ENCODE data around the gene ZNF584. TPM values are rescaled to one million over a fixed set of nuclear protein-coding genes. Genes with fewer than 3 reads are reported as not detected.
"Not testable (repeated sequence)": the region's sequence is repeated elsewhere in the genome, so short reads cannot be mapped to it uniquely, and the experiment has no call there.

Gene ZNF584
- 17.4 and 17.7 TPM in 2 replicates for total RNA-seq

DNA sequence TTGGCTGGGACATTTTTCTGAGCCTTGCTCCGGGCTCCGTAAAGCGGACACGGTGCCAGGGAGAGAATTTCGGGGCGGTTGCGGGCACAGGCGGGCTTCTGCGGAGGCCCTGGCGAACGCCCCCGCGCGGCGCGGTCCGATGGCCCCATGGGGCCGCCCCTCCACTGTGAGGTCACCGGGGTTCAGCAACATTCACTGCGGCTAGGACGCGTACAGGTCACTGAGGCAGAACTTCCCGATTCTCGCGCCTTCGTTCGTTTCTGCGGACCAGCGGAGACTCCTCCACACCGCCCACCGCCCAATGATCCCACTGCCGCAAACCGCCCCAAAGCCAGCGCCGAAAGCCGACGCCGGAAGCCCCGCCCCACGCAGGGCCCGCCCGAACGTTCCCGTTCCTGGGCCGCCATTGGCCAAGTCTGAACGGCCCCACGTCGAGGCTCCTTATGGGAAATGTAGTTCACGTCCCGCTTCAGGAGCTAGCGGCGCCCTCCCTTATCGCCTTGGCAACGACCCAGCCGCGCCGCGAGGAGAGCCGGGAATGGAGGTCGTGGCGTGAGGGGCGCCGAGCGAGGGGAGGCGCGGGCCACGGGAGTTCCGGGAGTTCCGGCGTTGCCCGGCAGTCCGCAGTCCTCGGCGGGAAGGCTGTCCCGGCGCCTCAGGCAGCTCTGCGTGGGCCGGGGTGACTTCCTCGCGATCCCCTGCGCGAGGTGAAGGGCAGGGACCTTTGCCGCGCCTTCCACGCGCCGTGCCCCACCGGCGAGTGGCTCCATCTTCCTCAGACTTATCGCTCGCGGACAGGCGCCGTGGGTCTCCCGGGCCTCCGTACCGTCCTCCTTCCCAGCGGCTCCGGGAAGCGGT is at the start of gene ZNF584:
TSS of gene ZNF584 (plus strand) at position 498 of the 858 bp plus-strand sequence. CDS start 499 bp downstream, outside the sequence.
- Mint-ChIP-seq H3K4me3 (peak within 1 kb of the TSS; percentile 88), H3K27ac (peak within 1 kb of the TSS; percentile 92), H3K4me1 (peaks cover 32% of the 10 kb centered on the region), H3K36me3 (ENCODE audit: low read depth) (peaks cover 13% of the 10 kb centered on the region), H3K9me3 (no peaks in the 10 kb centered on the region), H3K27me3 (no peaks in the 10 kb centered on the region)
- peak; percentile 98 for DNase-seq
- intact Hi-C loops (cut with micrococcal nuclease): loop anchor here (1.0 to 5.0 kb wide), 6 partner anchors 21 to 101 kb away; partner anchors contain the start of genes ERVK3-1, RPS5, ZNF132 and ZNF324B

DNA sequence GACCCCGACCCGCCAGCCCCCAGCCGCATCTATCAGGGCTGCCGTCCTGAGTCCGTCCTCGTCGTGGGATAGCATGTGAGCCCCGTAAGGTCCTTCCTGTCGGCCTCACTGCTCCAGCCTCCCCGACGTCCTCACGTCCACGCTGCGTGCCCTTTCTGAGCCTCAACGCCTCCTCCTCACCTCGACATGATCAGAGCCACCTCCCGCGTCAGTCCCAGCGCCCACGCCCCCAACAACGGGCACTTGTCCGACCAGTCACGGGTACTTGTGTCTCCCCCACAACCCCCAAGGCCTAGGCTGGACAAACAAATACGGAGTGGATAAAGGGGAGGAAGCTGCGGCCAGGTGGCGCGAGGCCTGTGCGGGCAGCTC is 46.6 kb upstream of the ZNF584 start:
- H3K27me3 Mint-ChIP-seq: no peaks in the 10 kb centered on the region
- H3K4me1 Mint-ChIP-seq: peaks cover 9% of the 10 kb centered on the region
- H3K9me3 Mint-ChIP-seq: no peaks in the 10 kb centered on the region
- H3K36me3 Mint-ChIP-seq (ENCODE audit: low read depth): peaks cover 5% of the 10 kb centered on the region
- peak overlapping the region; percentile 97 for H3K27ac Mint-ChIP-seq
- DNase-seq: peak; percentile 81
- intact Hi-C loops (cut with micrococcal nuclease): loop anchor here (1.0 kb wide), 5 partner anchors 15 to 39 kb away; partner anchors contain the start of genes RPS5 and ZNF837
- H3K4me3 Mint-ChIP-seq: peak overlapping the region; percentile 95

- peak; percentile 99 for DNase-seq
- intact Hi-C loops (cut with micrococcal nuclease): loop anchor here (1.0 kb wide), 5 partner anchors 15 to 39 kb away; partner anchors contain the start of genes RPS5 and ZNF837
- Mint-ChIP-seq H3K27ac (peak within 1 kb of the TSS; percentile 97), H3K4me1 (peaks cover 9% of the 10 kb centered on the region), H3K4me3 (peak within 1 kb of the TSS; percentile 95), H3K27me3 (no peaks in the 10 kb centered on the region), H3K36me3 (ENCODE audit: low read depth) (peaks cover 5% of the 10 kb centered on the region), H3K9me3 (no peaks in the 10 kb centered on the region)
Observed at GRCh38 chr19:58362272-58362994, 46.0 kb upstream of the ZNF584 start, which contains the start of gene ZNF497. Gene ZNF497 (minus strand): TSS chr19:58362751. CDS start chr19:58357635, 5,116 bp downstream.

GRCh38 chr19:58364146-58364545 is 44.3 kb upstream of the ZNF584 start:
- peaks cover 5% of the 10 kb centered on the region for H3K36me3 Mint-ChIP-seq (ENCODE audit: low read depth)
- H3K4me3 Mint-ChIP-seq: peak overlapping the region; percentile 45
- no peak overlapping the region for H3K27ac Mint-ChIP-seq
- intact Hi-C loops (cut with micrococcal nuclease): no loop called here
- H3K27me3 Mint-ChIP-seq: no peaks in the 10 kb centered on the region
- H3K4me1 Mint-ChIP-seq: peaks cover 9% of the 10 kb centered on the region
- H3K9me3 Mint-ChIP-seq: no peaks in the 10 kb centered on the region
- no peak for DNase-seq

DNA sequence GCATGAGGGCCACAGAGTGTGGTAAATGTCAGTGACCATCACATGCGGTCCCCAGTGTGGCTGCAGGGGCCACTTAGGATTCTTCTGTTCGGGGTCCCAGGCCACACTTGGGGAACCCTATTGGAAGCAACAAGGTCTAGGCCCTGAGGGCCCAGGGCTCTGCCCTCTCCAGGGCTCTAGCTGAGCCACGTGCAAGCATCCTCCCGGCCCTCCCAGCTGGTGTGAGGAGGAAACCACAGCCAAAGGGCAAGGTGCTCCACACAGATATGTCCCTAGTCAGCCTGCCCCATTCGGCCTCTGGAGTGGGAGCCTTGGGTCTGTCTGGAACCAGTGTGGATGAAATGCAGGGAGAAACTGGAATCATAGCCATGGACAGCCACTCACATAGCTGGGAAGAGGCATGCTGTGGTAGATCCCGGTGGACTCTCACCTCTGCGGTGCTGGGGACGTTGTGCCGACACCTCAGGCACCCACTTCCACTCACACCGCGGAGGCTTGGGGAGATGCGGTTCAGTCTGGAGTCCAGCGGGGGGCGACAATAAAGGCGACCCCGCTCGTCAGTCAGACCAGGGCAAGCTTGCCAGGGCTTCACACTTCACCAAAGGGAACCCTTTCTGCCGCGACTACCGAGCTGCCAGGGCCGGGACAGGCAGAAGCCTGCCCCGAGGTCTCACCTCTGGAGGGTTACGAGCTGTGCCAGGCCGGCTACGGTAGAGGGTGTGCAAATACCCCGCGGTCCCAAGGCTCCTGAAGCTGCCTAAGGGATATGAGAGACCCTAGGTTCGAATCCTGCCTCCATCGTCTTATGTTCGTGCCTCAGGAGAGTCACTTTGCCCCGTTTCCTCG is 41.6 kb upstream of the ZNF584 start:
- DNase-seq: no peak
- Mint-ChIP-seq H3K9me3 (no peaks in the 10 kb centered on the region), H3K4me3 (no peak overlapping the region), H3K36me3 (ENCODE audit: low read depth) (peaks cover 4% of the 10 kb centered on the region), H3K27ac (no peak overlapping the region), H3K4me1 (peaks cover 8% of the 10 kb centered on the region), H3K27me3 (no peaks in the 10 kb centered on the region)
- intact Hi-C loops (cut with micrococcal nuclease): no loop called here

GRCh38 chr19:58367698-58368454 is 40.6 kb upstream of the ZNF584 start:
- no peak overlapping the region for H3K27ac Mint-ChIP-seq
- H3K9me3 Mint-ChIP-seq: no peaks in the 10 kb centered on the region
- H3K4me1 Mint-ChIP-seq: peaks cover 1% of the 10 kb centered on the region
- H3K4me3 Mint-ChIP-seq: no peak overlapping the region
- intact Hi-C loops (cut with micrococcal nuclease): no loop called here
- DNase-seq: no peak
- no peaks in the 10 kb centered on the region for H3K36me3 Mint-ChIP-seq (ENCODE audit: low read depth)
- no peaks in the 10 kb centered on the region for H3K27me3 Mint-ChIP-seq

DNA sequence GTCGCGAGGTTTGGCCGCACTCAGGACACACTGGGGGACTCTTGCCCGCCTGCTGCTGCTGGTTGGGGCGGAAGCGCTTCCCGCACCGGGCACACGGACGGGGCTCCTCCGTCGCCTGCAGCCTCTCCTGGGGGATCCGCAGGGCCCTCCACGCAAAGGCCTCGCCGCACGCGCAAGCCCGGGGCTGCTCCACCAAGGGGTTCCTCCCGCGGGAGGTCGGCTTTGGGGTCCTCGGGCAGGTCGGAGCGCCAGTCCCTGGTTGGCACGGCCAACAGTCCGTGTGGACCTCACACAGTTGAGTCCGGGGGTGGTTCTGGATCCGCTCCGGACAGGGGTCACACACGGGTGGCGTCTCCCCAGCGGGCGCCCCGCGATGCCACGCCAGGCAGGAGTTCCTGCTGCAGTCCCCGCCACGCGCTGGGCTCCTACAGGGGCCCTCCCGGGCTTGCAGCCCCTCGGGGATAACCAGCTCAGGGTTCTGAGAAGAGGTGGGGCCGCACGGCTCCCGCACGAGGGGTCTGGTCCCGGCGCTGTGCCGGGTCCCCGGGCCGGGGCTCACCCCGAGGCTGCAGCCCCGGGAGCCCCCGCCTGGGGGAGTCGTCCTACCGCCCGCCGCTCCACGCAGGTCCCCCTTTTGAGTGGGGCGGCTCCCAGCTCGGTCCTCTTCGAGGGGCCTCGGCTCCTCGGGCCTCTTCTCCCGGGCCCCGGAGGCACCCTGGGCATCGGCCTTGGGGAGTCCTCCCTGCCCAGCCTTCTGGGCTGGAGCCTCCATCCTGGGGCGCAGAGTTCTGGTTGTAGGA is 39.7 kb upstream of the ZNF584 start:
- H3K4me1 Mint-ChIP-seq: no peaks in the 10 kb centered on the region
- H3K27ac Mint-ChIP-seq: no peak overlapping the region
- no peak overlapping the region for H3K4me3 Mint-ChIP-seq
- H3K27me3 Mint-ChIP-seq: no peaks in the 10 kb centered on the region
- intact Hi-C loops (cut with micrococcal nuclease): no loop called here
- no peaks in the 10 kb centered on the region for H3K9me3 Mint-ChIP-seq
- H3K36me3 Mint-ChIP-seq (ENCODE audit: low read depth): no peaks in the 10 kb centered on the region
- DNase-seq: no peak

GRCh38 chr19:58372311-58373133 is 35.9 kb upstream of the ZNF584 start:
- intact Hi-C loops (cut with micrococcal nuclease): no loop called here
- Mint-ChIP-seq H3K36me3 (ENCODE audit: low read depth) (no peaks in the 10 kb centered on the region), H3K9me3 (no peaks in the 10 kb centered on the region), H3K4me3 (no peak overlapping the region), H3K27ac (no peak overlapping the region), H3K27me3 (no peaks in the 10 kb centered on the region), H3K4me1 (peaks cover 2% of the 10 kb centered on the region)
- no peak for DNase-seq

DNA sequence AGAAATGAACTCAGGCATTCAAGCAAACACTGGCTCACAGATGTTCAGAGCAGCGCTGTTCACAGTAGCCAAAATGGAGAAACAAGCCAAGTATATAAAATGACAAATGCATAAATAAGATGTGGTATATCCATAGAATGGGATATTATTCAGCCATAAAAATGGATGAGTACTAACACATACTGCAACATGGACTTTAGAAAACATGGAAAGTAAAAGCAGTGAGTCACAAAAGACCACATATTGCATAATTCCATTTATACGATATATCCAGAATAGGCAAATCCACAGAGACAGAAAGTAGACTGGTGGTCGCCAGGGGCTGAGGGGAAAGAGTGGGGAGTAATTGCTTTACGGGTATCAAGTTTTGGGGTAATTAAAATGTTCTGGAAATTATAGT is 34.2 kb upstream of the ZNF584 start:
- intact Hi-C loops (cut with micrococcal nuclease): no loop called here
- H3K4me1 Mint-ChIP-seq: peaks cover 2% of the 10 kb centered on the region
- H3K27me3 Mint-ChIP-seq: no peaks in the 10 kb centered on the region
- no peak for DNase-seq
- H3K36me3 Mint-ChIP-seq (ENCODE audit: low read depth): no peaks in the 10 kb centered on the region
- no peak overlapping the region for H3K4me3 Mint-ChIP-seq
- H3K27ac Mint-ChIP-seq: no peak overlapping the region
- H3K9me3 Mint-ChIP-seq: no peaks in the 10 kb centered on the region

DNA sequence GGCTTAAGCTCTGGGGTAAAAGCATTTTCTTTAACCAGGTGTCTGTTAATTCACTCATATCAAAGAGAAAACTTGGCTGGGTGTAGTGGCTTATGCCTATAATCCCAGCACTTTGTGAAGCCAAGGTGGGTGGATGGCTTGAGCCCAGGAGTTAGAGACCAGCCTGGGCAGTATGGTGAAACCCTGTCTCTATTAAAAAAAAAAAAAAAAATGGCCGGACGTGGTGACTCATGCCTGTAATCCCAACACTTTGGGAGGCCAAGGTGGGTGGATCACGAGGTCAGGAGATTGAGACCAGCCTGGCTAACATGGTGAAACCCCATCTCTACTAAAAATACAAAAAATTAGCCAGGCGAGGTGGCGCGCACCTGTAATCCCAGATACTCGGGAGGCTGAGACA is 31.7 kb upstream of the ZNF584 start:
- peaks cover 13% of the 10 kb centered on the region for H3K4me1 Mint-ChIP-seq
- H3K9me3 Mint-ChIP-seq; H3K27ac Mint-ChIP-seq; H3K36me3 Mint-ChIP-seq (ENCODE audit: low read depth); H3K4me3 Mint-ChIP-seq; intact Hi-C loops (cut with micrococcal nuclease); H3K27me3 Mint-ChIP-seq; DNase-seq: not testable (repeated sequence)

DNA sequence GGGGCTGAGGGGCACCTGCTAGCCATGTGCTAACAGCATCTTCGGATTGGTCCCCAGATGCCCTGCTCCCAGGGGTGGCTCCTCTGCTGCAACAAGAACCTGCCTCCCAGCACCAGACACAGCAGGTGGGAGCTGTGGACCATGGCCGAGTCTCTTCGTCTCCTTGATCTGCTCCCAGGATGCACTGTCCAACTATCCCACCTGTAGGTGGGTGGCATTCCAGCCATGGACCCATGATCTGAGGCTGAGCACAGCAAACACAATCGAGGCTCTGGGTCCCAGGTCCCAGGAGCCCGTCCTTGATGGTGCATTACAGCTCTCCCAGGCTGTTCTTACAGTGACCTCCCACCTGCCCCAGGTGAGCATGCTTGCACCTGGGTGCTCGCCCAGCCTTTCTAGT is 29.2 kb upstream of the ZNF584 start:
- intact Hi-C loops (cut with micrococcal nuclease): no loop called here
- H3K27ac Mint-ChIP-seq: peak overlapping the region; percentile 94
- peaks cover 5% of the 10 kb centered on the region for H3K36me3 Mint-ChIP-seq (ENCODE audit: low read depth)
- no peaks in the 10 kb centered on the region for H3K27me3 Mint-ChIP-seq
- no peak for DNase-seq
- no peaks in the 10 kb centered on the region for H3K9me3 Mint-ChIP-seq
- peaks cover 18% of the 10 kb centered on the region for H3K4me1 Mint-ChIP-seq
- H3K4me3 Mint-ChIP-seq: peak overlapping the region; percentile 97

Data from activated CD4-positive, alpha-beta T cell treated with anti-CD3 and anti-CD28 coated beads, Interleukin-2, amount 10 ng/mL, durations not matched to agents 24 days and 14 days (primary cell).